Measurements from ENCODE around the gene CYS1.
A peak's percentile ranks its signal among the peaks of the same experiment; 100 is the strongest.

CYS1 gene

GRCh38 chr2:10091182-10091888 is 11.1 kb upstream of the CYS1 start:
- DNase-seq, result no peak

DNA sequence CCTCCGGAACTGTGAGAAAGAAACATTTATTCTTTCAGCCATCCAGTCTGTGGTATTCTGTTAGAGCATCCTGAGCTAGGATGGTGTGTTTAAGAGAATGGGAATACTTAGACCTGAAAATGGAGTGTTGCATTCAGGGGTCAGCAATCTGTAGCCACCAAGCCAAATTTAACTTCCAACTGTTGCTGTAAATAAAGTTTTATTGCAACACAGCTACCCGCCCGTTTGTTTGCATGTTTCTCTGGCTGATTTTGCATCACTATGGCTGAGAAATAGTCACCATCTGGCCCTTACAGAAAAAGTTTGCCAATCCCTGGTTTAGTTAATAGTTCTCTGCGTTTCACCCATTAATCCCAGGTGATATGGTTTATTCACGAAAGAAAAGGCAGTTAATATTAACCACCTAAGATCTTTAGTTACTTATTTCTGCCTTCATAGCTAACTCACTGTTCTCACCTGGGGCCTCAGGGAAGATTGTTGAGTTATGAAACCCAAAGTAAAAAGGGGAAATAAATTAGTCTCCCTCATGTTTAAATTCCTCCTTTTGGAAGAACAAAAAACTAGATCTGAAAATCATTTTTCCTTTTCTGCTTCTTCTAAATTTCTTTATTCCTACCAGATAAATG is 9.5 kb upstream of the CYS1 start:
- DNase-seq, result no peak

GRCh38 chr2:10087360-10087759 is 7.1 kb upstream of the CYS1 start:
- DNase-seq, result no peak

- DNase-seq, result no peak
Observed at GRCh38 chr2:10086950-10087349, 6.7 kb upstream of the CYS1 start.

DNA sequence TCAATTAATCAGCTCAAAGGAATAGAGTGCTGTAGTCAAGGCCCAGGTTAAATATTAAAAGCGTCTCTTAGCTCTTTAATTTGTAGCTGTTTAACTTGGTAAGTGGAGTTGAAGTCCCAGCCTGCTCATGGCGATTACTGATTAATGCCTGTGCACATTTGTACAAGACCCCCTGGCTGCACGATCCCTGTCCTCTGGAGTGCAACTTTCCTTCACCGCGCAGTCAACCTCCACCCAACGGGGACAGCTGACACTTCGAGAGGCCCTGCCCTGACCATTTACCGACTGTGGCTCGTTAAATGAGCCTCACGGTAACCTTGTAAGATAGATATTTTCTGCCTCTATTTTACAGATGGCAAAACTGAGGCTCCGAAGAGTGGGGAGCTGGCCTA is 5.5 kb upstream of the CYS1 start:
- DNase-seq, result no peak

- DNase-seq, result no peak
Observed at GRCh38 chr2:10085043-10085667, 4.9 kb upstream of the CYS1 start.

- no peak for DNase-seq
Observed at GRCh38 chr2:10084223-10084865, 4.1 kb upstream of the CYS1 start.

DNA sequence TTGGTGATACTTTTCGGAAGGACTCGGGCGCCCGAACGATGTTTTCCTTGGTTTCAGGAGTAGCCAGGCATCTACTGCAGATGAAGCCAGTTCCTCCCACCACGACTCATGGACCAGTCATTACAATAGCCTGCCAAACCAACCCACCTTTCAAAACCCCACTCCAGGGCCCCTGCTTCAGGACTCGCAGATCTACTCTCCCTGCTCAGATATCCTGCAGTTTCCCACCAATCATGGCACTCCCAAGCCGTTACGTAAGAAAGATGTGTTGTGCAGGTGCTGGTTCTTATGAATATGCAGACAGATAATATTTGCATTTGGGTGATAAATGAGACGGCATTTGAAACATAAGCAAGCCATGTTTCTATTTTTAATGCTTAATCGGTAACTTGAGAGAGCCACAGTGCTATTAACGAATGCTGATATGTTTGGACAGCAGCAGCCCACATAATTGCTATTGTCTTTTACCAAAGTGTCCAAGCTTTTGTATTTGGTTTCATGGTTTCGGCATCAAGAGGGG is 3.5 kb upstream of the CYS1 start:
- DNase-seq, result no peak

- no peak for DNase-seq
Observed at GRCh38 chr2:10083046-10083445, 2.8 kb upstream of the CYS1 start.

GRCh38 chr2:10080536-10081304 is 509 bp upstream of the CYS1 start:
- no peak for DNase-seq

DNA sequence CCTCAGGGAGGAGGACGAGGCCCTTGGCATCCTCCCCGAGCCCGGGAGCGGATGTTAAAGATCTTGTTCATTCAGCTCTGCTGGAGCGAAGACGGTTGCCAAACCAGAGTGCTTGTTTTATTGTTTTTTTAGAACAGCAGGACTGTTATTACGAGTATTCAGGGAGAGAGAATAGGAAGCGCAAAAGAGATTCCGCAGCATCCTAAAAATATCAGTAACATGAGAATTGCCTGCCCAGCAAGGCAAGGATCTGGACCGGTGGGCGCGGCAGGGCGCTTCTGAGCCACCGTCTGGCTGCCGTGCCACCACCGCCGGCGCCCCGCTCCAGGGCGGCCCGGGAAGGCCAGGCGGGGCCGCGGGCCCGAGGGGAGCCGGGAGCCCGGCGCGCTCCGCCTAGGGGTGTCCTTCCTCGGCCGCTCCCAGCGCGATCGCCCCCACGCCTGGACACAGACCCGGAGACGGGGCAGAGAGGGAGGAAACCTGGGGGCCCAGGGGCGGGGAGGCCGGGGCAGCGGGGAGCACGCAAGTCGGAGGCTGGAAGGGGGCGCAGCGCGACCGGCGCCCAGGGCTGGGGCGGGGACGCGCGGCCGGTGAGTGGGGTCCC is 843 bp downstream of the CYS1 start:
- DNase-seq, result no peak

DNA sequence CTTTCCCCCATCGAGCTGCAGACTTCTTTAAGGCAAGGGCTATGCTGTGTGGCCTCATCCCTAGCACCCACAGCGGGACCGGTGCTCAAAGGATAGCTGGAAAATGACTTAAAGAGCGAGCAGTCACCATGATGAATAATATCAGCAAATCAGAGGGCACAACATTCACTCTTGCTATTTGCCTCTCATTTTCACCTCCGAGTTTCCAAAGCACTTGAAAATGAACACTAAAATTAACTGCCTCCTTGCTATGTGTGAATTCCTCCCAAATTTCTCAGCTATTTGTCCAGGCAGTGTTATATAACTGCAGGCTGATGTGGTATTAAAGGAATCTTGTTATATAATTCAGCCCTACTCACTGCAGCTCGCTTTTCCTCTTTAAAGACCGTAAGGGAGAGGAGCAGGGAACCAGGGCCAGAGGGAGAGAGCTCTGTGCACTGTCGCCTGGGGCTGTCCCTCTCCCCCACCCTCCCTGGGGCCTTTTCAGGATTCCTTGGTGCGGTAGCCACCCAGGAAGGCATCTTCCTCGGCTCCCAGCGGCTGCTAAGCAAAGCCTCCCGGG is 1.4 kb downstream of the CYS1 start:
- DNase-seq, result no peak

- peak; percentile 58 for DNase-seq
Observed at GRCh38 chr2:10078001-10078400, 2.2 kb downstream of the CYS1 start.

DNA sequence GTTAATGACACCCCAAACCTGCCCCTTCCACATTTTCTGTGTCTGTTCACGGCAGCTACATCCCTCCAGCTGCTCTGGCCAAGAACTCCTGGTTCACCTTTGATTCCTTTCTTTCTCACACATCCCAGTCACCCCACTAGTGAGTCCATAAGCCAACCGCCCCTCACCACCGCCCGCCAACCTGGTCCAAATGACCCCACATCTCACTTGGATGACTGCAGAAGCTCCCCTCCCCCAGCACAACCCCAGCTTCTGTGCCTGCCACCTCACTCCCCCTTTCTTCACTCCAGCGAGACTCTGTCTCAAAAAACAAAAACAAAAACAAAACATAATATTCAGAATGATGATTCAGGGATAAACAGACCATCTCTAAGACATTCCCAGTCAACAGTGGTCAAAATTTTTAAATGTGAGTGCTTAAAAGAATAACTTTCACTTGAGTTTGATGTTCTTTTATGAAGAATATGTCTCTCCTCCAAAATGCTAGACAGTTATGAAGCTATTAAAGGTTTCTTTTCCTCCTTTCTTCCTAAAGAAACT is 3.2 kb downstream of the CYS1 start:
- DNase-seq, result no peak

DNA sequence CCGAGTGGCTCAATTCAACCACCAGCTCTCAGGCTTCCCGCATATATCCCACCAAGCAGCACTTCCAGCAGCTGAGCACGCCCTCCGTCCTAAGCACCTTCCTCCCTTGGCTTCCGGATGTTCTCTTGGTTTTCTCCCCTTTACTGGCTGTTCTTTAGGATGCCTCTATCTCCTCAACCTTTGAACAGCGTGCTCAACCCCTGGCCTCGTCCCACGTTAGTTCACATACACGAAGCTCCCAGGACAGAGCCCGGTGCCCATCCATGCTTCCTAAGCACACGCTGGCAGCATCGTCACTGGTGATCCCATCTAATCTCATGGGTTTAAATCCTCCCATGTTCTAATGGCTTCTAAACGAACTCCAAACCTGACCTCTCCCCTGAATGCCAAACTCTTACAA is 3.7 kb downstream of the CYS1 start:
- no peak for DNase-seq

- DNase-seq, result no peak
Observed at GRCh38 chr2:10075571-10076209, 4.5 kb downstream of the CYS1 start.

DNA sequence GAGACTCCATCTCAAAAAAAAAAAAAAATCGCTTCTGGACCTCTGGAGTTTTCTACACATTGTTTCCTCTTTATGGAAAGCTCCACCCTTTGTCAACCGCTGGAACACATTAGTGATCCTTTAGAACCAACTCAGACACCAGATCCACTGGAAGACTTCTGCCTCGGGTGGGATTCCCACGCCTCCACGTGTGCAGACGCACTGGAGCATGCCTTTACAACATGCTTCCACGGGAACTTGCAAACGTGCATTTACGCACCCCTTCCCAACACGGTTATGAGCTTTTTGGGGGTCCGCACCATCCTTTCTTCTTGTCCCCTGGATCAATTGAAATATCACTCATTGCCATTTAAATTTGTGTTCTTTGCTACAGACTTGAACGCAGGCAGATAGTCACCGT is 5.1 kb downstream of the CYS1 start:
- no peak for DNase-seq

- DNase-seq, result no peak
Observed at GRCh38 chr2:10073706-10074105, 6.5 kb downstream of the CYS1 start.

- peak; percentile 89 for DNase-seq
Observed at GRCh38 chr2:10072656-10073480, 7.3 kb downstream of the CYS1 start.

DNA sequence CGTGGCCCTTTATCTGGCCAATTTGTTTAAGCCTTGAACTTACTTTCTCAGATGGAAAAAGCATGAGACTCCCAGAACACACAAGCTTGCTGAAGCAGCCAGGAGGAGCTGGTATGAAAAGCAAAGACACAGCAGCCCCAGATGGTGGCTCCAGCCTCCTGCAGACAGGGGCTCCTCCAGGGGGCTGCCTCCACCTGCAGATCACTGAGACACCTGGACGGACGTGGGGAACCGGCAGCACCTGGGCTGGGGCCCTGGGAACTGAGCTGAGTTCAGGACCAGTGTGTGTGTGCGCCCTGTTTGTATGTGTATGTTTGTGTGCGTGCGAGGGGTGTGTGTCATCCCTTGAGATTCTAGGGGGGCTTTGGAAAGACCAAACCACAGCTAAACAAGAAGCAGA is 8.6 kb downstream of the CYS1 start:
- no peak for DNase-seq

Data from RPMI8226 (cell line).